Measurements from ENCODE around the gene SYT10.

Gene SYT10

GRCh38 chr12:33437598-33437997 lies 2.0 kb downstream of the SYT10 start:
- H3K9ac ChIP-seq (ENCODE audit: low read length) = no peak overlapping the region
- no peak overlapping the region for H4K91ac ChIP-seq (ENCODE audit: low read depth, low read length)
- no CpG with 5 or more reads among the region's 7 CpGs for WGBS (ENCODE audit: extremely low coverage, insufficient coverage, insufficient read length)
- H4K8ac ChIP-seq (ENCODE audit: low read depth, low read length) = no peak overlapping the region
- H2BK120ac ChIP-seq (ENCODE audit: insufficient read depth, low read length, poor library complexity) = no peak overlapping the region
- H3K36me3 ChIP-seq (ENCODE audit: control insufficient read depth in 1 of 2, insufficient read depth in 2 of 2, low read length in 2 of 2) = no peaks in the 10 kb centered on the region
- no peak overlapping the region for H3K23ac ChIP-seq (ENCODE audit: low read length)
- no peak overlapping the region for H2AFZ ChIP-seq (ENCODE audit: insufficient read depth, low read length, poor library complexity)
- H2BK5ac ChIP-seq (ENCODE audit: low read depth, low read length, poor library complexity) = no peak overlapping the region
- DNase-seq = no peak
- peaks cover 0 to 5% of the 10 kb centered on the region in 2 experiments for H3K4me1 ChIP-seq (ENCODE audit: control insufficient read depth in 1 of 2, insufficient read depth in 2 of 2, low read length in 2 of 2)
- H3K27me3 ChIP-seq (ENCODE audit: insufficient read depth, low read length) = peaks cover 16% of the 10 kb centered on the region
- no peak overlapping the region for H4K12ac ChIP-seq (ENCODE audit: low read depth, low read length)
- H3K79me1 ChIP-seq (ENCODE audit: low read length) = peaks cover 6% of the 10 kb centered on the region
- no peak overlapping the region for H3K18ac ChIP-seq (ENCODE audit: low read length)
- H2AK5ac ChIP-seq (ENCODE audit: low read length) = no peak overlapping the region
- H3K79me2 ChIP-seq (ENCODE audit: control insufficient read depth, insufficient read depth, low read length, poor library complexity) = no peaks in the 10 kb centered on the region
- H3K9me3 ChIP-seq (ENCODE audit: insufficient read depth, low read depth, low read length) = peaks cover 1% of the 10 kb centered on the region
- H2BK12ac ChIP-seq (ENCODE audit: low read length) = no peak overlapping the region
- H3K4ac ChIP-seq (ENCODE audit: low read depth, low read length) = no peak overlapping the region
- H3K4me2 ChIP-seq (ENCODE audit: low read length) = no peak overlapping the region
- no peak overlapping the region for H3K14ac ChIP-seq (ENCODE audit: low read length)
- no peak overlapping the region for H3K4me3 ChIP-seq (ENCODE audit: low read depth, low read length)
- H3K27ac ChIP-seq (ENCODE audit: low read depth, low read length) = no peak overlapping the region

GRCh38 chr12:33432992-33433391 lies 6.6 kb downstream of the SYT10 start:
- Histone ChIP-seq H3K4me2 (ENCODE audit: low read length) (no peak overlapping the region), H4K12ac (ENCODE audit: low read depth, low read length) (no peak overlapping the region), H3K18ac (ENCODE audit: low read length) (no peak overlapping the region), H3K79me1 (ENCODE audit: low read length) (no peaks in the 10 kb centered on the region), H3K14ac (ENCODE audit: low read length) (no peak overlapping the region), H3K36me3 (ENCODE audit: control insufficient read depth in 1 of 2, insufficient read depth in 2 of 2, low read length in 2 of 2) (no peaks in the 10 kb centered on the region), H3K9me3 (ENCODE audit: insufficient read depth, low read depth, low read length) (no peaks in the 10 kb centered on the region), H2BK120ac (ENCODE audit: insufficient read depth, low read length, poor library complexity) (no peak overlapping the region), H3K4ac (ENCODE audit: low read depth, low read length) (no peak overlapping the region), H2AK5ac (ENCODE audit: low read length) (no peak overlapping the region), H2BK12ac (ENCODE audit: low read length) (no peak overlapping the region), H2AFZ (ENCODE audit: insufficient read depth, low read length, poor library complexity) (no peak overlapping the region), H4K91ac (ENCODE audit: low read depth, low read length) (no peak overlapping the region), H3K9ac (ENCODE audit: low read length) (no peak overlapping the region), H4K8ac (ENCODE audit: low read depth, low read length) (no peak overlapping the region), H3K23ac (ENCODE audit: low read length) (no peak overlapping the region), H2BK5ac (ENCODE audit: low read depth, low read length, poor library complexity) (no peak overlapping the region), H3K27me3 (ENCODE audit: insufficient read depth, low read length) (peaks cover 5% of the 10 kb centered on the region), H3K27ac (ENCODE audit: low read depth, low read length) (no peak overlapping the region), H3K79me2 (ENCODE audit: control insufficient read depth, insufficient read depth, low read length, poor library complexity) (no peaks in the 10 kb centered on the region), H3K4me1 (ENCODE audit: control insufficient read depth in 1 of 2, insufficient read depth in 2 of 2, low read length in 2 of 2) (no peaks in the 10 kb centered on the region), H3K4me3 (ENCODE audit: low read depth, low read length) (no peak overlapping the region)
- no peak for DNase-seq

- no peak overlapping the region for H3K4ac ChIP-seq (ENCODE audit: low read depth, low read length)
- no peak overlapping the region for H2BK12ac ChIP-seq (ENCODE audit: low read length)
- H4K91ac ChIP-seq (ENCODE audit: low read depth, low read length) = no peak overlapping the region
- no peak overlapping the region for H3K14ac ChIP-seq (ENCODE audit: low read length)
- H3K79me2 ChIP-seq (ENCODE audit: control insufficient read depth, insufficient read depth, low read length, poor library complexity) = no peaks in the 10 kb centered on the region
- no peak overlapping the region for H2BK5ac ChIP-seq (ENCODE audit: low read depth, low read length, poor library complexity)
- no peaks in the 10 kb centered on the region for H3K36me3 ChIP-seq (ENCODE audit: control insufficient read depth in 1 of 2, insufficient read depth in 2 of 2, low read length in 2 of 2)
- H3K9ac ChIP-seq (ENCODE audit: low read length) = no peak overlapping the region
- no peak overlapping the region for H2AK5ac ChIP-seq (ENCODE audit: low read length)
- no peak overlapping the region for H2BK120ac ChIP-seq (ENCODE audit: insufficient read depth, low read length, poor library complexity)
- no peak overlapping the region for H4K8ac ChIP-seq (ENCODE audit: low read depth, low read length)
- H3K79me1 ChIP-seq (ENCODE audit: low read length) = no peaks in the 10 kb centered on the region
- no peaks in the 10 kb centered on the region for H3K4me1 ChIP-seq (ENCODE audit: control insufficient read depth in 1 of 2, insufficient read depth in 2 of 2, low read length in 2 of 2)
- no CpG with 5 or more reads among the region's 1 CpG for WGBS (ENCODE audit: extremely low coverage, insufficient coverage, insufficient read length)
- no peaks in the 10 kb centered on the region for H3K27me3 ChIP-seq (ENCODE audit: insufficient read depth, low read length)
- no peak overlapping the region for H2AFZ ChIP-seq (ENCODE audit: insufficient read depth, low read length, poor library complexity)
- no peak for DNase-seq
- no peak overlapping the region for H3K4me2 ChIP-seq (ENCODE audit: low read length)
- H3K9me3 ChIP-seq (ENCODE audit: insufficient read depth, low read depth, low read length) = no peaks in the 10 kb centered on the region
- no peak overlapping the region for H3K23ac ChIP-seq (ENCODE audit: low read length)
- H4K12ac ChIP-seq (ENCODE audit: low read depth, low read length) = no peak overlapping the region
- H3K18ac ChIP-seq (ENCODE audit: low read length) = no peak overlapping the region
- H3K27ac ChIP-seq (ENCODE audit: low read depth, low read length) = no peak overlapping the region
- no peak overlapping the region for H3K4me3 ChIP-seq (ENCODE audit: low read depth, low read length)
These were observed 8.0 kb downstream of the SYT10 start for GRCh38 chr12:33431648-33432047.

DNA sequence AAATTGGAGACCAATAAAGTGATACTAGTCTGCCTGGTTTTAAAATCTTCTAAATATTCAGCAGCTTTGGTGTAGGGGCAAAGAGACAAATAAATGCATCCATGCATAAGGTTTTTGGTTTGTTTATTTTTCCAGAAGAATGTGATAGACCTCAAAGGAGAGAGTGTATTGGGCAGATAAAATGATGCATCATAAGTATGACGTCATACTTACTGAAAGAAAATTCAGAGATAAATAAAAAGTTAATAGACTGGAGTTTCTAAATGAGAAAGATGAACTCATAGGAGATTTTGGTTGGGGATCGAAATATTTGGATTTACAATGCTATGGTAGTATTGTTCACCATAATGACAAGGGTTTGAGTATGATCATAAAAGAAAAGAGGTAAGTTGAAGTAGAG lies 10.2 kb downstream of the SYT10 start:
- Histone ChIP-seq H3K27ac (ENCODE audit: low read depth, low read length) (no peak overlapping the region), H2BK120ac (ENCODE audit: insufficient read depth, low read length, poor library complexity) (no peak overlapping the region), H2AFZ (ENCODE audit: insufficient read depth, low read length, poor library complexity) (no peak overlapping the region), H3K4me2 (ENCODE audit: low read length) (no peak overlapping the region), H3K23ac (ENCODE audit: low read length) (no peak overlapping the region), H3K79me1 (ENCODE audit: low read length) (no peaks in the 10 kb centered on the region), H4K91ac (ENCODE audit: low read depth, low read length) (no peak overlapping the region), H3K27me3 (ENCODE audit: insufficient read depth, low read length) (no peaks in the 10 kb centered on the region), H3K9ac (ENCODE audit: low read length) (no peak overlapping the region), H3K9me3 (ENCODE audit: insufficient read depth, low read depth, low read length) (no peaks in the 10 kb centered on the region), H4K12ac (ENCODE audit: low read depth, low read length) (no peak overlapping the region), H2AK5ac (ENCODE audit: low read length) (no peak overlapping the region), H3K79me2 (ENCODE audit: control insufficient read depth, insufficient read depth, low read length, poor library complexity) (no peaks in the 10 kb centered on the region), H3K4me1 (ENCODE audit: control insufficient read depth in 1 of 2, insufficient read depth in 2 of 2, low read length in 2 of 2) (no peaks in the 10 kb centered on the region), H3K18ac (ENCODE audit: low read length) (no peak overlapping the region), H3K36me3 (ENCODE audit: control insufficient read depth in 1 of 2, insufficient read depth in 2 of 2, low read length in 2 of 2) (no peaks in the 10 kb centered on the region), H2BK5ac (ENCODE audit: low read depth, low read length, poor library complexity) (no peak overlapping the region), H3K14ac (ENCODE audit: low read length) (no peak overlapping the region), H2BK12ac (ENCODE audit: low read length) (no peak overlapping the region), H3K4ac (ENCODE audit: low read depth, low read length) (no peak overlapping the region), H4K8ac (ENCODE audit: low read depth, low read length) (no peak overlapping the region), H3K4me3 (ENCODE audit: low read depth, low read length) (no peak overlapping the region)
- 100% methylated on average over 1 of the region's 2 CpGs for WGBS (ENCODE audit: extremely low coverage, insufficient coverage, insufficient read length)
- DNase-seq = no peak

All from trophoblast cell (in vitro differentiated cells and primary cell).